ENCODE measurements around the gene GAB2. TPM values are rescaled to one million over a fixed set of nuclear protein-coding genes. Genes with fewer than 3 reads are reported as not detected.

Gene GAB2
- total RNA-seq (2022; extraction: Qiagen RNA extraction; ENCODE audit: low read depth), result 2.9 to 5.1 TPM (median 4.9 TPM) in 5 replicates

GRCh38 chr11:78417175-78417887 is at the start of gene GAB2:
TSS of gene GAB2 (minus strand) at chr11:78417820. CDS start at chr11:78417720, 100 bp downstream.

DNA sequence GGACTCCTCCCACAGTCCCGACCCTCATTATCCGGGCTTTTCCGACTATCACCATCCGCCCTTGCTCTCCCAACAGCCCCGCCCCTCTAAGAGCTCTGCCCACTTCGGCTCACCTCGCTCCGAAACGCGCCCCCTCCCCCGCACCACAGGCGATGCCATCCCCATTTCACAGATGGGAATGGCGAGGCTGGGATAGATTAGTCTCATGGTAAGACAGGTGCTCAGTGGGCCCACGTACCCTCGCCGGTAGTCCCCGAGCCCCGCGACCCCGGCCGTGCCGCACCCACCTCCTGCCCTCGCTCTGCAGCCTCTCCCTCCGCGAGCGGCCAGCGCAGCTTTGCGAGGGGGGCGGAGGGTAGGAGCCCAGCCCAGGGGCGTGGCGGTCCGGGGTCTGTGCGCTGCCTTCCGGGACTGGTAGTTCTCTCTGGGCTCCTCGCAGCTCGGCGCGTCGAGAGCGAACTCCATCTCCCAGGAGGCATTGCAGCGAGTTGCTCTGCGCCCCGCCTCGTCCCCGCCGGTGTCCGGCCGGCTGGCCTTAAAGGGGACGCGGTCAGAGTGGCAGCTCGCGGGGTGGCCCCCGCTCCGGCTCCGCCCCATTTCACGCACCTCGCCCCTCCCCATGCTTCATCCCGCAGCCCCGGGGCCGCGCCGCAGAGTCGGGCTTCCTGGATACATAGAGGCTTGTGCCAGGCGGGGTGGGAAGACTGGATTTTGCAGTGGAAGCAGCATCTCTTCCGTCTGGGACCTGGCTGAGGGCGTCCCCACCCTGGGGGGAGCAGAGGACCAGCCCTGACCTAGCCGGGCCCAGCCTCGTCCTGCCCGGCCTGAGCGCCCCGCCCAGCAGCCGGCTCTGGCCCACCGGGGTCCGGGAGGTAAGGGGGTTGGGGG is 229.1 kb downstream of the GAB2 start, which contains the start of the genes KCTD21 and USP35:
TSS of gene KCTD21 (minus strand) at position 341 of the 888 bp plus-strand sequence. CDS start 14,072 bp downstream, outside the sequence.
TSS of gene USP35 (plus strand) at position 634 of the 888 bp plus-strand sequence. CDS start 7,327 bp downstream, outside the sequence.

Other genes with a start within 250 kb of the GAB2 start
- gene KCTD21, start 229.2 kb downstream of the GAB2 start, total RNA-seq (2022; extraction: Qiagen RNA extraction; ENCODE audit: low read depth), result 7.3 to 8.3 TPM (median 7.9 TPM) in 5 replicates
- gene USP35, start 228.9 kb downstream of the GAB2 start, total RNA-seq (2022; extraction: Qiagen RNA extraction; ENCODE audit: low read depth), result 6.6 to 8.7 TPM (median 8.4 TPM) in 5 replicates
- gene NARS2, start 157.0 kb upstream of the GAB2 start, total RNA-seq (2022; extraction: Qiagen RNA extraction; ENCODE audit: low read depth), result 17.2 to 20.9 TPM (median 19.5 TPM) in 5 replicates

Data from A549 treated with GW870086 at 1 μM for 4 hours (cell line).